ENCODE data around the gene SCG5. TPM values are rescaled to one million over a fixed set of nuclear protein-coding genes. Genes with fewer than 3 reads are reported as not detected.

Gene SCG5
- total RNA-seq, 4 donors from 2014 or later: 2.7 to 11.8 (median 8.3) TPM

GRCh38 chr15:32656496-32656895 is 15.0 kb downstream of the SCG5 start:
- Histone ChIP-seq H3K9me3 (no peaks in the 10 kb centered on the region), H3K36me3 (no peaks in the 10 kb centered on the region), H3K4me3 (replicated peaks in 1 of 3) (no peak overlapping the region), H3K4me1 (peaks cover 19 to 22% of the 10 kb centered on the region in 2 donors), H3K27me3 (no peaks in the 10 kb centered on the region), H3K27ac (no peak overlapping the region)
- no peak for DNase-seq
- intact Hi-C loops (cut with DNase I): no loop called here
- 92 to 98% methylated on average over 9 of the region's 9 CpGs for WGBS, 2 donors
- TF ChIP-seq, protein P1, sequence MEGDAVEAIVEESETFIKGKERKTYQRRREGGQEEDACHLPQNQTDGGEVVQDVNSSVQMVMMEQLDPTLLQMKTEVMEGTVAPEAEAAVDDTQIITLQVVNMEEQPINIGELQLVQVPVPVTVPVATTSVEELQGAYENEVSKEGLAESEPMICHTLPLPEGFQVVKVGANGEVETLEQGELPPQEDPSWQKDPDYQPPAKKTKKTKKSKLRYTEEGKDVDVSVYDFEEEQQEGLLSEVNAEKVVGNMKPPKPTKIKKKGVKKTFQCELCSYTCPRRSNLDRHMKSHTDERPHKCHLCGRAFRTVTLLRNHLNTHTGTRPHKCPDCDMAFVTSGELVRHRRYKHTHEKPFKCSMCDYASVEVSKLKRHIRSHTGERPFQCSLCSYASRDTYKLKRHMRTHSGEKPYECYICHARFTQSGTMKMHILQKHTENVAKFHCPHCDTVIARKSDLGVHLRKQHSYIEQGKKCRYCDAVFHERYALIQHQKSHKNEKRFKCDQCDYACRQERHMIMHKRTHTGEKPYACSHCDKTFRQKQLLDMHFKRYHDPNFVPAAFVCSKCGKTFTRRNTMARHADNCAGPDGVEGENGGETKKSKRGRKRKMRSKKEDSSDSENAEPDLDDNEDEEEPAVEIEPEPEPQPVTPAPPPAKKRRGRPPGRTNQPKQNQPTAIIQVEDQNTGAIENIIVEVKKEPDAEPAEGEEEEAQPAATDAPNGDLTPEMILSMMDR (IDR thresholded peaks at IDR 0.05): no peak
- no peak for TF ChIP-seq POLR2A (IDR thresholded peaks at IDR 0.05)

- DNase-seq: peak in 1 of 2 donors; percentile 44
- 54 to 61% methylated on average over 5 of the region's 5 CpGs for WGBS, 2 donors
- Histone ChIP-seq H3K27ac (peak overlapping the region in 1 of 3 donors; percentile 41), H3K36me3 (no peaks in the 10 kb centered on the region), H3K27me3 (no peaks in the 10 kb centered on the region), H3K4me3 (replicated peaks in 1 of 3) (no peak overlapping the region), H3K4me1 (peaks cover 19 to 22% of the 10 kb centered on the region in 2 donors), H3K9me3 (no peaks in the 10 kb centered on the region)
- TF ChIP-seq POLR2A (IDR thresholded peaks at IDR 0.05): no peak
- TF ChIP-seq, protein P1 (IDR thresholded peaks at IDR 0.05): peak in 1 of 6 experiments; percentile 22
- intact Hi-C loops (cut with DNase I): no loop called here
Measured at GRCh38 chr15:32657198-32657883, 15.8 kb downstream of the SCG5 start.

GRCh38 chr15:32657941-32658340 is 16.4 kb downstream of the SCG5 start:
- H3K9me3 ChIP-seq: no peaks in the 10 kb centered on the region
- peaks cover 19 to 22% of the 10 kb centered on the region in 2 donors for H3K4me1 ChIP-seq
- WGBS, 2 donors: 97 to 98% methylated on average over 2 of the region's 2 CpGs
- intact Hi-C loops (cut with DNase I): no loop called here
- DNase-seq: no peak
- H3K27ac ChIP-seq: peak overlapping the region in 1 of 3 donors; percentile 41
- TF ChIP-seq, protein P1 (IDR thresholded peaks at IDR 0.05): no peak
- TF ChIP-seq POLR2A (IDR thresholded peaks at IDR 0.05): no peak
- H3K36me3 ChIP-seq: no peaks in the 10 kb centered on the region
- H3K27me3 ChIP-seq: no peaks in the 10 kb centered on the region
- no peak overlapping the region for H3K4me3 ChIP-seq (replicated peaks in 1 of 3)

DNA sequence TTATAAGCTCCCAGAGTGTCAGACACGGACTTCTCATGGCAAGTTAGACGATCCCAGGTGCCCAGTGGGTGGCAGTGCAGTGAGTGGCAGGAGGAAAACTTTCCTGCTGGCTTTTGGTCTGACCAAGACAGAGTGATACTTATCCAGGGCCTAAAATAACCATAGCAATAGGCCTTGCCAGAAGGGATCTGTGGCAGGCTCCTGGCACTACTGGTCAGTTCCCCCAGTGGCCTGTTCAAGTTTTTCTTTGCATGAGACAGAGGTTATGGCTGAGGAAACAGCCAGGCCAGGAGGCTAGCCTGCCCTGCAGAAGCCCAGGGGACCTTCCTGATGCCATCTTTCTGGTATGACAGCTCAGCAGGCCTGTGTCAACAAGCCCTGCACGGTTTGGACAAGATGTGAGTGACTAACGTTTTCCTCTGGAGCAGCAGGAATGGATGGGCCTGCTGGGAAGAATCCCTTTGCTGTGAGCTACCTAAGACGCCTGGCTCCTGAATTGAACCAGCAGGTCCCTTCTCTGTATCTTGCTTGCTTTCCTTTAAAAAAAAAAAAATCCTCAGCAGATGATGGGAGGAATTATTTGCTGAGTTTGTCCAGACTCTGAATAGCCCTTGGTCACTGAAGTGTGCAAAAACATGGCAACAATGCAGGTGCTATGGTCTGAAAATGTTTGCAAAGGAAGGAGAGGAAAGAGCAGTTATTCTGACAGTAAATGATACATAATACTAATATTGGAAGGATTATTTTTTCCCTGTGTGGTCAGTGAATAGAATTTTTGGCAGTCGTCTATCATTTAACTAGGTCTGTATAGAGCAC is 18.0 kb downstream of the SCG5 start:
- Histone ChIP-seq H3K4me1 (peaks cover 19 to 22% of the 10 kb centered on the region in 2 donors), H3K9me3 (no peaks in the 10 kb centered on the region), H3K36me3 (no peaks in the 10 kb centered on the region), H3K4me3 (replicated peaks in 1 of 3) (no peak overlapping the region), H3K27me3 (no peaks in the 10 kb centered on the region), H3K27ac (peak overlapping the region; percentile 20 to 46 (median 41))
- TF ChIP-seq, protein P1 (IDR thresholded peaks at IDR 0.05): peak in 3 of 6 experiments; percentile 8 to 29 (median 28)
- TF ChIP-seq POLR2A (IDR thresholded peaks at IDR 0.05): no peak
- intact Hi-C loops (cut with DNase I): loop anchor here (5.0 kb wide), 1 partner anchor 338 kb away; no protein-coding TSS in a partner anchor
- WGBS, 2 donors: 27 to 28% methylated on average over 6 of the region's 6 CpGs
- DNase-seq: peak; percentile 48 to 58

All from thyroid gland (tissue), 4 donors.